OCI-LY3 (cell line): Measurements from ENCODE around the gene GLRX.
A peak's percentile ranks its signal among the peaks of the same experiment; 100 is the strongest.

Experiments
- H2AFZ ChIP-seq: fragments of 200-600, 300-600 bp; shearing (Covaris generic); 2 replicates; pipeline ENCODE4 v1.6.0; 2014; ENCODE audit warnings: antibody characterized with exemption, low read depth, low read length
- H3K27ac ChIP-seq: fragments of 200-600, 300-600 bp; sonication (generic); 2 replicates; pipeline ENCODE4 v1.5.1; 2014; ENCODE audit warnings: mild to moderate bottlenecking, low read length, moderate library complexity, mixed read lengths
- H3K27me3 ChIP-seq: fragments of 200-600, 300-600 bp; sonication (generic); 2 replicates; pipeline ENCODE4 v1.6.1; 2014; ENCODE audit warnings: low read depth, low read length, mixed read lengths
- H3K36me3 ChIP-seq: fragments of 200-600, 300-600 bp; sonication (generic); replicated peaks from 2 replicates; pipeline ENCODE3; 2014; ENCODE audit warnings: low read depth, low read length, mixed read lengths
- H3K4me1 ChIP-seq: fragments of 300-600, 200-600 bp; sonication (generic); 2 replicates; pipeline ENCODE4 v1.6.1; 2014; ENCODE audit warnings: low read length, mixed read lengths
- H3K4me2 ChIP-seq: fragments of 200-600, 300-600 bp; sonication (generic); 2 replicates; pipeline ENCODE4 v1.6.1; 2014; ENCODE audit warnings: low read length, mixed read lengths
- H3K4me3 ChIP-seq: fragments of 300-600, 200-600 bp; sonication (generic); 2 replicates; pipeline ENCODE4 v1.5.1; 2014; ENCODE audit warnings: antibody characterized with exemption, mild to moderate bottlenecking, low read length, moderate library complexity
- H3K79me2 ChIP-seq: fragments of 300-600, 200-600 bp; shearing (Covaris generic); 2 replicates; pipeline ENCODE4 v1.6.1; 2014; ENCODE audit warnings: mild to moderate bottlenecking, low read length, mixed read lengths
- H3K9ac ChIP-seq: fragments of 300-600, 200-600 bp; shearing (Covaris generic); 2 replicates; pipeline ENCODE4 v1.6.0; 2014; ENCODE audit warnings: mild to moderate bottlenecking, low read length, moderate library complexity
- H3K9me3 ChIP-seq: fragments of 200-600, 300-600 bp; shearing (Covaris generic); 2 replicates; pipeline ENCODE4 v1.6.1; 2014; ENCODE audit warnings: low read length, mixed read lengths; ENCODE audit not compliant: insufficient read depth
- H4K20me1 ChIP-seq: fragments of 200-600, 300-600 bp; sonication (generic); 2 replicates; pipeline ENCODE4 v1.6.1; 2016; ENCODE audit warnings: low read length, mixed read lengths; ENCODE audit not compliant: insufficient read depth
- CTCF ChIP-seq: fragments of 200-600, 300-600 bp; sonication (generic); IDR thresholded peaks from 2 replicates; pipeline ENCODE4 v1.5.1; 2014; ENCODE audit warnings: antibody characterized with exemption, low read length, low read depth
- EZH2phosphoT487 ChIP-seq: fragments of 200-600 bp; shearing (Covaris generic); IDR thresholded peaks from 2 replicates; pipeline ENCODE4 v1.6.1; 2018; ENCODE audit warnings: antibody characterized with exemption, mixed run types, low read depth

Gene GLRX

GRCh38 chr5:95859661-95860060, 37.1 kb upstream of the GLRX start:
- Histone ChIP-seq H3K4me2 (no peak overlapping the region), H3K4me3 (no peak overlapping the region), H2AFZ (no peak overlapping the region), H3K79me2 (no peaks in the 10 kb centered on the region), H3K27ac (no peak overlapping the region), H3K4me1 (peaks cover 17% of the 10 kb centered on the region), H3K9ac (no peak overlapping the region), H3K27me3 (0 out of 2 replicates have a peak, but pooled peaks cover 5% of the 10 kb centered on the region), H3K36me3 (no peaks in the 10 kb centered on the region), H4K20me1 (no peaks in the 10 kb centered on the region), H3K9me3 (no peaks in the 10 kb centered on the region)
- TF ChIP-seq EZH2phosphoT487 (no peak), CTCF (no peak)

DNA sequence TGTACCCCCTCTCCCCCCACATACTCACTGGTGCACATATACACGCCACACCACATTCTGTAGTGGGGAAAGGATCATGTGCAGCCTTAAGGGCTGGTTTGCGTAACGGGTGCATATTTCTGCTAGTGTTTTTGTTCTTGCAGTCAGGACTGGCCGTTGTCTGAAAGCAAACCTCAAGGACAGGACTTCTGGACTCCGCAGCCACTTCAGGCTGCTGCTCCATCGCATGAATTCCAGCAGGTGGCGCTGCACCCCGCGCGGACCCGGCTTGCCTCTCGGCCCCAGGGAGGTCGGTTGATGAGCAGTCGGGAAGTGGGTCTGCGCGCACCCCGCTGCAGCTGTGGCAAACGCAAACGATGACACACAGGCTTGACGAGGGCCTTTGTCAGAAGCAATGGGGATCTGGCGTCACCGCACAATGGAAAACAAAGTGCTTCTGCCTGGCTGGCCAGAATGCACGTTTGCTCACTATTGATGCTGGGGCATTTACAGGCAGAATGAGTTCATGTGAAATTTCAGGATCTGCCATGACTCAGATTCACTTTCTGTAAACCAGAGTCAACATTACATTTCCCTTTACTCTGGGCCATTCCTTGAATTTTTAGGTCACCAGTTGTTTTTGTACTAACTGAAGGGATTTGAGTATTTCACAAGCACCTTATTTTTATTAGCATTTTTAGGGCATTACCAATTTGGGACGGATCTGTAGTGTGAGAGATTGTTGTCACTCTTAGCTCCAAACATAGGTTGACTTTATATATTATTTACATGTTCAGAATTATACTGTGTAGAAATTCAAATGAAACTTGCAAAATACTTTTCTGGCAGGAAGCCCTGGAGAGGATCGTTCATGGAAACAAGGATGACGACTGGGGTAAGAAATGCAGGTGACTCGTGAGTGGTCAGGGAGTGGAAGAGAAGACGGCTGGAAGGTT, 36.4 kb upstream of the GLRX start:
- Histone ChIP-seq H3K9me3 (no peaks in the 10 kb centered on the region), H3K4me2 (peak overlapping the region; percentile 100), H2AFZ (peak overlapping the region; percentile 46; the same call in 1 of the 2 replicates), H4K20me1 (no peaks in the 10 kb centered on the region), H3K27me3 (0 out of 2 replicates have a peak, but pooled peaks cover 5% of the 10 kb centered on the region), H3K4me3 (peak overlapping the region; percentile 78), H3K36me3 (no peaks in the 10 kb centered on the region), H3K27ac (no peak overlapping the region), H3K9ac (no peak overlapping the region), H3K79me2 (no peaks in the 10 kb centered on the region), H3K4me1 (peaks cover 17% of the 10 kb centered on the region)
- TF ChIP-seq EZH2phosphoT487 = no peak
- TF ChIP-seq CTCF = peak; percentile 86

DNA sequence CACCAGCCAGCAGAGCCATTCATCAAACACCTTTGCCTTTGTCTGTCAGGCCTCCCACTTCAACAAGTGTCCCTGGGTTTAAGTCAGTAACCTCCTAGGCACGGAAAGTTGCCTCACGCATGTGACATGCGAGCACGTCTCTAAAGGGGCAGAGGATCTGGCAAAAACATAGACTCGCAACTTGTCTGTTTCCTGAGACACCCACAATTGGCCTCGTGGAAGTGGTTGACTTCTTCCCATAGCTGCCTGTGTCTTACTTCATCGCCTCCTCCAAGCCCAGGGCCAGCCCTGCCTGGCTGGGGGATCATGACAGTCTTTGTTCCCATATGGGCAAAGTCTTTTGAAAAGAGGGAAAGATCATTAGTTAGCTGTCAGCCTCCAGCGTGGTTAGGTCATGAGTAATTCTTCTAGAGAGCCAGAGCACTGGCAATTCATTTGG, 35.5 kb upstream of the GLRX start:
- Histone ChIP-seq H3K4me2 (no peak overlapping the region), H3K4me1 (peaks cover 17% of the 10 kb centered on the region), H3K27me3 (0 out of 2 replicates have a peak, but pooled peaks cover 5% of the 10 kb centered on the region), H3K4me3 (no peak overlapping the region), H4K20me1 (no peaks in the 10 kb centered on the region), H2AFZ (no peak overlapping the region), H3K79me2 (no peaks in the 10 kb centered on the region), H3K9me3 (no peaks in the 10 kb centered on the region), H3K27ac (no peak overlapping the region), H3K36me3 (no peaks in the 10 kb centered on the region), H3K9ac (no peak overlapping the region)
- TF ChIP-seq CTCF (no peak), EZH2phosphoT487 (no peak)

DNA sequence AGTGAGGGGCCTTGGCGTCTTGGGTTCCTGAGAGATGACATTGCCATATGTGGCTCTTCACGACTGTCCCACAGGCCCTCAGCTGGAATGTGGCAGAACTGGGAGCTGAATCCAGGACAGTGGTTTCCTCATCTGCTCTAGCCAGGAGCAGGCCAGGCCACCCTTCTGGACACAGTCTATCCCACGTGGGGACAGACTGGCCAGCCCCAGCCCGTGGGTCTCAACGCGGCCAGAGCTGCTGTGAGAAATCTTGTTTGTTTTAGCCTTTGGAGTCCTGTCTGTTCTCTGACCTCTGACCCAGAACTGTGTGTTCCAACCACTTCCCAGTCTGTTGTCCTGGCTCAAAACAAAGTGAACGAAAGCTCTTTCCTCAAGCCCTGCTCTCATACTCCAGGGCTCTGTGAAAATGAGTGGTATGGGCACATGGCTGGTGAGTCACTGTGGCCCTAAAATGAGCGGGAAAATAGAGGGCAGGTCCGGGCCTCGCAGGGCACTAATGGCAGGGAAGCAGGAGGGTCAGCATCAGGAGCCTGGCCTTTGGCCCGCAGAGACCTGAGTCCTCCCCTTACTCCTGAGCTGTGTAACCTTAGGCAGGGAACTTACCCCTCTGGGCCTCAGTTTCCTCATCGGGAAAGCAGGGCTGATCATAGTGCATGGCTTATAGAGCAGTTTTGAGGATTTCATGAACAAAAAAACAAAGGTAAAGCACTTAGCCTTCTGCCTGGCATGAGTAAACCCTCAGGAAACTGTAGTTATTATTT, 34.8 kb upstream of the GLRX start:
- H3K9me3 ChIP-seq = no peaks in the 10 kb centered on the region
- H3K27me3 ChIP-seq = 0 out of 2 replicates have a peak, but pooled peaks cover 5% of the 10 kb centered on the region
- H3K4me2 ChIP-seq = no peak overlapping the region
- H3K4me1 ChIP-seq = peaks cover 17% of the 10 kb centered on the region
- no peak for TF ChIP-seq CTCF
- TF ChIP-seq EZH2phosphoT487 = no peak
- H2AFZ ChIP-seq = no peak overlapping the region
- H3K36me3 ChIP-seq = no peaks in the 10 kb centered on the region
- H3K79me2 ChIP-seq = no peaks in the 10 kb centered on the region
- H3K4me3 ChIP-seq = no peak overlapping the region
- no peaks in the 10 kb centered on the region for H4K20me1 ChIP-seq
- no peak overlapping the region for H3K27ac ChIP-seq
- no peak overlapping the region for H3K9ac ChIP-seq
